Measurements from ENCODE around the gene TUBB2A. TPM values are rescaled to one million over a fixed set of nuclear protein-coding genes. Genes with fewer than 3 reads are reported as not detected.
"Not testable (repeated sequence)": the region's sequence is repeated elsewhere in the genome, so short reads cannot be mapped to it uniquely, and the experiment has no call there.

TUBB2A gene
- total RNA-seq, 1 experiment from 2014 or later, result 49.0 TPM

- not testable (repeated sequence) for DNase-seq (ENCODE audit: low spot score)
These were observed 1.9 kb downstream of the TUBB2A start for GRCh38 chr6:3155416-3155815.

- no peak for DNase-seq (ENCODE audit: low spot score)
These were observed 4.7 kb downstream of the TUBB2A start for GRCh38 chr6:3152689-3153088.

- no peak for DNase-seq (ENCODE audit: low spot score)
These were observed 5.7 kb downstream of the TUBB2A start for GRCh38 chr6:3151691-3152090.

GRCh38 chr6:3147914-3148757, 9.2 kb downstream of the TUBB2A start:
- DNase-seq (ENCODE audit: low spot score), result no peak

DNA sequence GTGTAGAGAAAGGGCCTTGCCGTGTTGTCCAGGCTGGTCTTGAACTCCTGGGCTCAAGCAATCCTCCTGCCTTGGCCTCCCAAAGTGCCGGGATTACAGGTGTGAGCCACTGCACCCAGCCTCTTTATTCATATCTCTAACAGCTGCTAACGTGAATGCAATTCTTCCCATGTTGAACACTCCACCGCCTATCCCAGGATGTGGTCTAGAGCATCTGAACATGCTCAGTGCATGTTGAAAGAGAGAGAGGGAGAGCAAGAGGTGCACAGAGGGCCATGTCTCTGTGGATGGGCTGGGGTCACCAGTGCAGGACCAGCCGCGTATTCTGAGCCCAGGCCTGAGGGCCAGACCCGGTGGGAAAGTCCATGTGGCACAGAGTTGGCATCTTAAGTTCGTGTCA, 12.8 kb downstream of the TUBB2A start:
- no peak for DNase-seq (ENCODE audit: low spot score)

- DNase-seq (ENCODE audit: low spot score), result no peak
These were observed 14.2 kb downstream of the TUBB2A start for GRCh38 chr6:3143158-3143557.

GRCh38 chr6:3142536-3142935, 14.8 kb downstream of the TUBB2A start:
- no peak for DNase-seq (ENCODE audit: low spot score)

DNA sequence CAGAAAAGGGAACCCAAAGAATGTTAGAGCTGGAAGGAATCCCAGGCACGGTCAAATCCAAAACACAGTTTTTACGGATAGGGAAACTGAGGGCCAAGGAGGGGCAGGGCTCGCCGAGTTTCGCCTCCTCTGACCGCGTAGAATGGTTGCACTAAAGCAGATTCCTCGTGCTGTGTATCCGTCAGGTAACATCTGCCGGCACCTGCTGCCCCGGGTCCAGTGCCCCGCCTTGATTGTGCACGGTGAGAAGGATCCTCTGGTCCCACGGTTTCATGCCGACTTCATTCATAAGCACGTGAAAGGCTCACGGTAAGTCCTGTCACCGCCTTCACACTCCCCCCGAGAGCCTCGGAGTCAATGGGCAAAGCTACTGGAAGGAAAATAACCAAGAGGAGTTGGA, 17.1 kb downstream of the TUBB2A start:
- DNase-seq (ENCODE audit: low spot score), result no peak

DNA sequence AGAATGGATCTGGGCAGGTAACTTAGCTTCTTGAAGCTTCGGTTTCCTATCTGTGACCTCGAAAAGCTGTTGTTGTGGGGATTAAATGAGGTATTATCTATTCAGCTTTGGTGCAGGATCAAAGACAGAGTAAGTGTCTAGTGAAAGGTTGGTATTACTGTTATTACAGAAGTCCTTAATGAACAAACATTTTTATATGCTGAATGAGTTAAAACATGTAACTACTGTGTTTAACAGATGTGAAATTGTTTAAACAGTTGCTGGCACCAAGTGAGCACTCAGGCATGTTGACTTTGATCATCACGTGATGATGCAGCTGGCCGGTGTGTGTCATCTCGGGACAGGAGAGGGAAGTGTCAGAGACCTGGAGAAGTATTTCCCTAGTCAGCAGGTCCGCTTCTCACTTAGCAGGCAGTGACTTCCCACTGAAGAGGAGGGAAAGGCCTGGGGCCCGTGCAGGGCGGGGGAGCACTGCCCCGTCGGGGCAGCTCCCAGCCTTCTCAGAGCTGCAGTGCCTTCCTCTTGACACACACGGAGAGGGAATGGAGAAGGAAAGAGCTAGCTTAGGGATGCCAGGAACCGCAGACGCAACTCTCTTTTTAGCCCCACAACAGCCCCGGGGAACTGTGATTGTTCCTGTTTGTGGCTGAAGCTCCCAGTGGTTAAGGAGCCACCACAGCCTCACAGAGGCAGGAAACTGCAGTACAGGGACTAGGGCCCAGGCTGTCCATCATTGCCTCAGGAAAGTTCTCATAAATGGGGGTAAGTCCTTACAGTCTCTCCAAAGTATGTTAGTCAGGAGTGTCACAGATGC, 18.0 kb downstream of the TUBB2A start:
- no peak for DNase-seq (ENCODE audit: low spot score)

DNA sequence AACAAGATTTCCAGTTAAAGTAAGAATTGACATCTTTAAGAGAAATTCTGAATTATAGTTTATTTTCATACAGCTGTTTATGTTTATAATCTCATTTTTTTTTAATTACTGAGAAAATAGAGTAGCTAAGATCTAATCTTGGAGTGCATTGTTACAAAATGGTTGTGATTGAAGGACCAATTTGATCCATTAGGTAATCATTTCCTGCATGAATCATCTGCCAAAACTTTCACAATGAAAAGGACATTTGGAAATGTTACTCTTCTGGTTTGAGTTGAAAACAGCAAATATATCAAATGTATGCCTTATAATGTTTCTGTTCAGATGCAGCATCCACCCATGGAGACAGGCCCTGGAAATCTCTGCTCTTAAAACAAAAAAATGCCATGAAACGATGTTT, 19.0 kb downstream of the TUBB2A start:
- no peak for DNase-seq (ENCODE audit: low spot score)

DNA sequence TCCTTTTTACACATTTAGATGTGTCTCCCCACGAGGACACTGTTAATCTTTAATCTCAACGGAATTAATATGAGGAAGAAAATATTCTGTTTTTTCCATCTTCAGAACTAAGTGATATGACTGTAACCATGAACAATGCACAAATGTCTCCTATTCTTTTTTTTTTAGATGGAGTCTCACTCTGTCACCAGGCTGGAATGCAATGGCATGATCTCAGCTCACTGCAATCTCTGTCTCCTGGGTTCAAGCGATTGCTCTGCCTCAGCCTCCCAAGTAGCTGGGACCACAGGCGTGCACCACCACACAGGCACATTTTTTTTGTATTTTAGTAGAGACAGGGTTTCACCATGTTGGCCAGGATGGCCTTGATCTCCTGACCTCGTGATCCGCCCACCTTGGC, 19.5 kb downstream of the TUBB2A start:
- not testable (repeated sequence) for DNase-seq (ENCODE audit: low spot score)

DNA sequence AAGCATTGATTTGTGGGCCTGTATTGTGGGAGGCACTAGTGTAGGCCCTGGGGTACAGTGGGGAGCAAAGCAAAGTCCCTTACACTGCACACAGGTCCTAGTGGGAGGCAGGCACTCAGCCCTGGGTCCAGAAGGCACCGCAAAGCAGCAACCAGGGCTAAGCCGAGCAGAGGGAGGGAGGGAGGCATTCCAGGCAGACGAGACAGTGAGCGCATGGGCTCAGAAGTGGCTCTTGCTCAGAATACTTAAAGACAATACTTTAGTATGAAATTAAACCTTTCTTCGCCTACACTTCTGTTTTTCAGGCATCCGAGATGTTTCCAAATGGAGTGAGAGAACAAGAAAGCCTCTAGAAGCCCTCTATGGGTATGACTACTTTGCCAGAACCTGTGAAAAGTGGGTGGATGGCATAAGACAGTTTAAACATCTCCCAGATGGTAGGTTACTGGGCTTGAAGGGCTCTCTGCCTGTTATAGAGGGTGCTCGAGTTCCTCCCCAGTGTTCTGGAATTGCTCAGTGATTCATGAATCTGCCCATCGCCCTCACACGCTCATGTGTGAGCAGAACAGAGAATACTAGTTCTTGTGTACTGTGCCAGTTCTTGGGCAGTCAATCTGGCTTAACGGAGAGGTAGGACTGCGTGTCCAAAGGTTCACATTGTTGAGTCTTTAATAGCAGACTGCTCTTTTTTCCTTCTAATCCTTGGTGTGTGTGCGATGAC, 20.1 kb downstream of the TUBB2A start:
- no peak for DNase-seq (ENCODE audit: low spot score)

DNA sequence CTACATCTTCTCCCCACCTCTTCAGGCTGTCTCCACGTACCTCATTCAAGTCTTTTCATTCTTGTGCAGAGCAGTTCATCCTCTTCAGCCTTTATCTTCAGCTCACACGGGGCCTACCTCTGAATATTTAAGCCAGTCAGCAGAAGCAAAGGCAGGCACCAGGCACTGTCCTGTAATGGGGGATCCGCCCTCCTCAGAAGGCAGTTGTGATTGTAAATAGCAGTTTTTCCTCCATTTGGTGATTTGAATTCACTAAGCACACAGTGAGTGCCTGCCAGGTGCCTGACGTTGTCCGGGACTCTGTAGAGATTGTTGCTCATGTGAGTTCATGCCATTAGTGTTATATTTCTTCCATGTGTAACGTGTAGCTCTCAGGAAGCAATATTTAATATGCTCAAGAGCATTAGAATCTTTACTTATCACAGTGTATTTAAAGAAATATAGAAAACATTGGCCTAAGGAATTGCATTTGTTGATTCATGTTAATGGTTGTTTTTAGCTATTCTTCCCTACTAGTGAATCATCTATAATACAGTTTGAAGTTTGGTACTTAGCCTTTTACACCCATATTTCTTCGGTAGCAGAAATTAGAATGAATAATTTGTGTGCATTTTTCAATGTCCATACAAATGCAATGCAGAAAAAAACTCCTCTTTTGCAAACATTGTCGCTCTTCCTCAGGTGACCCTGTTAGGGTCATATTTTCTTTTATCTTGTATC, 20.9 kb downstream of the TUBB2A start:
- no peak for DNase-seq (ENCODE audit: low spot score)

- DNase-seq (ENCODE audit: low spot score), result no peak
These were observed 21.6 kb downstream of the TUBB2A start for GRCh38 chr6:3135668-3136291.

- DNase-seq (ENCODE audit: low spot score), result no peak
These were observed 23.8 kb downstream of the TUBB2A start for GRCh38 chr6:3133515-3133914.

- DNase-seq (ENCODE audit: low spot score), result no peak
These were observed 25.6 kb downstream of the TUBB2A start for GRCh38 chr6:3131695-3132094.

GRCh38 chr6:3128356-3129108, 28.8 kb downstream of the TUBB2A start:
- no peak for DNase-seq (ENCODE audit: low spot score)

DNA sequence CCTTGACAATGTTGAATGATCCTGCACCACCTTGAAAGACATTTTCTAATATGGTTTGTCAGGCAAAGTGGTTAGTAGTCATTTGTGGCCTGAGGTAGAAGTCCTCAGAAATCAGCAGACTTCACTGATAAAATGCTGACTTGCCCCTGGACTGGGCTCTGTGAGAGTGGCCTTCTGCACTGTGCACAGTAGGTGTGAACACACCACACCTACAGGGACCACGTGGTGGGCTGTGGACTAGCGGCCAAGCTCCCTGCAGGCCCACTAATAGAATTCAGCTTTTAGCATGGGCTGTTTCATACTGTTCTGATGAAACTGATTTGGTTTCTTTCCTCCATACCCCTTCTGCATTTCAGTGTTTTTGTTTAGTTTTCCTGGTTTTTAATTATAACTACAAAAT, 31.5 kb downstream of the TUBB2A start:
- DNase-seq (ENCODE audit: low spot score), result no peak

GRCh38 chr6:3124667-3125066, 32.7 kb downstream of the TUBB2A start:
- DNase-seq (ENCODE audit: low spot score), result no peak

DNA sequence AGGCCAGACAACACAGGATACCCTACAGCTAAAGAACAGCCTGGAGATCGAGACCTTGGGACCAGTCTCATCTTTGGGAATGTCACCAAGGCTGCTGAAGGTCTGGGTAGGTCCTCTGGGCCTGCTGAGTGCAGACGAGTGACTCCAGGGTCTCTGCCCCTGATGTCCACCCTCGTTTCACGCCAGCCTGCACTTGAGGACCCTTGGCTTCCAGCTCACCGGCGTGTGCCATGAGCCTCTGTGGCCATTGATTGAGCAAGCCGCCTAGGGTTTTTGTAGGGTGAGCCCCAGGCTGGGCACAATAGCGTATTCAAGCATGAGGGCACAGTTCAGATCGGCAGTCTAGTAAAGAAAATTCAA, 34.5 kb downstream of the TUBB2A start:
- DNase-seq (ENCODE audit: low spot score), result no peak

- no peak for DNase-seq (ENCODE audit: low spot score)
These were observed 36.6 kb downstream of the TUBB2A start for GRCh38 chr6:3120765-3121089.

Data from H4 (cell line).